ENCODE measurements around the gene SPATA22.

- TF ChIP-seq EZH2phosphoT487 (IDR thresholded peaks at IDR 0.05; ENCODE audit: borderline replicate concordance) = no peak
- TF ChIP-seq, protein P1, sequence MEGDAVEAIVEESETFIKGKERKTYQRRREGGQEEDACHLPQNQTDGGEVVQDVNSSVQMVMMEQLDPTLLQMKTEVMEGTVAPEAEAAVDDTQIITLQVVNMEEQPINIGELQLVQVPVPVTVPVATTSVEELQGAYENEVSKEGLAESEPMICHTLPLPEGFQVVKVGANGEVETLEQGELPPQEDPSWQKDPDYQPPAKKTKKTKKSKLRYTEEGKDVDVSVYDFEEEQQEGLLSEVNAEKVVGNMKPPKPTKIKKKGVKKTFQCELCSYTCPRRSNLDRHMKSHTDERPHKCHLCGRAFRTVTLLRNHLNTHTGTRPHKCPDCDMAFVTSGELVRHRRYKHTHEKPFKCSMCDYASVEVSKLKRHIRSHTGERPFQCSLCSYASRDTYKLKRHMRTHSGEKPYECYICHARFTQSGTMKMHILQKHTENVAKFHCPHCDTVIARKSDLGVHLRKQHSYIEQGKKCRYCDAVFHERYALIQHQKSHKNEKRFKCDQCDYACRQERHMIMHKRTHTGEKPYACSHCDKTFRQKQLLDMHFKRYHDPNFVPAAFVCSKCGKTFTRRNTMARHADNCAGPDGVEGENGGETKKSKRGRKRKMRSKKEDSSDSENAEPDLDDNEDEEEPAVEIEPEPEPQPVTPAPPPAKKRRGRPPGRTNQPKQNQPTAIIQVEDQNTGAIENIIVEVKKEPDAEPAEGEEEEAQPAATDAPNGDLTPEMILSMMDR (conservative IDR thresholded peaks at IDR 0.05; ENCODE audit: low read length) = no peak
These were observed 36.2 kb upstream of the SPATA22 start for GRCh38 chr17:3507869-3508268.
